Measurements from ENCODE around the gene GZMM.

- no peak for TF ChIP-seq POLR2A (IDR thresholded peaks at IDR 0.05; ENCODE audit: low read depth, low read length)
- TF ChIP-seq TAF1 (IDR thresholded peaks at IDR 0.05; ENCODE audit: borderline replicate concordance, low read depth, low read length), result no peak
- TF ChIP-seq POLR2AphosphoS5 (IDR thresholded peaks at IDR 0.05; ENCODE audit: low read depth, low read length), result no peak
These were observed 10.3 kb upstream of the GZMM start for GRCh38 chr19:533364-534058.
